Body of pancreas (tissue), 4 donors: Measurements from ENCODE around the gene C19orf47.

Experiments
- CTCF ChIP-seq, 7 experiments: fragments of 450-650 bp in 4 of 7; fragments of 200-600 bp in 3 of 7; sonication (generic) in 3 of 7; IDR thresholded peaks; one replicate each; pipeline ENCODE4 v1.5.1; 2016 to 2019; ENCODE audit warnings: antibody characterized with exemption in 7 of 7
- POLR2A ChIP-seq, 3 donors: fragments of 450-650 bp; IDR thresholded peaks; one replicate each; pipeline ENCODE4 v1.6.1; 2016; ENCODE audit warnings: antibody characterized with exemption in 3 of 3, mild to moderate bottlenecking in 2 of 3

GRCh38 chr19:40294560-40294959 is 53.6 kb downstream of the C19orf47 start:
- no peak for TF ChIP-seq CTCF (IDR thresholded peaks at IDR 0.05)
- TF ChIP-seq POLR2A (IDR thresholded peaks at IDR 0.05) = no peak
